ENCODE results near the gene HDGFL3. TPM values are rescaled to one million over a fixed set of nuclear protein-coding genes. Genes with fewer than 3 reads are reported as not detected.
A peak's percentile ranks its signal among the peaks of the same experiment; 100 is the strongest.

The HDGFL3 gene
- total and polyA plus RNA-seq, 9 of the 15 experiments (the other 6 are each of a cell fraction or from before 2014, with no cell fraction given), result 6.7 to 42.0 (median 31.4) TPM

GRCh38 chr15:83210619-83211018 lies 3.0 kb upstream of the HDGFL3 start:
- Histone ChIP-seq H3K27ac (ENCODE audit: extremely low read depth, low read depth, low read length) (no peak overlapping the region), H3K9me3 (replicated peaks; ENCODE audit: control insufficient read depth, insufficient read depth, low read depth, low read length) (no peaks in the 10 kb centered on the region), H2AFZ (ENCODE audit: low read depth, low read length) (no peak overlapping the region), H4K20me1 (replicated peaks; ENCODE audit: control insufficient read depth, insufficient read depth, low read length) (no peaks in the 10 kb centered on the region), H3K4me2 (ENCODE audit: insufficient read depth, low read length) (no peak overlapping the region), H3K4me1 (replicated peaks in 1 of 2; ENCODE audit: control insufficient read depth in 2 of 2, insufficient read depth in 2 of 2, low read length in 2 of 2) (peaks cover 5 to 18% of the 10 kb centered on the region in 2 experiments; a peak in 4 of 5 replicates), H3K36me3 (ENCODE audit: control insufficient read depth, insufficient read depth, low read length) (no peaks in the 10 kb centered on the region), H3K79me2 (ENCODE audit: control insufficient read depth, insufficient read depth, low read length) (peaks cover 15% of the 10 kb centered on the region), H3K9ac (ENCODE audit: insufficient read depth in 1 of 2, low read depth in 2 of 2, low read length in 2 of 2) (no peak overlapping the region), H3K9me1 (ENCODE audit: control insufficient read depth, insufficient read depth, low read length) (no peaks in the 10 kb centered on the region), H3K27me3 (ENCODE audit: control insufficient read depth in 2 of 2, insufficient read depth in 2 of 2, low read length in 2 of 2) (peaks cover 2 to 6% of the 10 kb centered on the region in 2 experiments; a peak in 3 of 5 replicates), H3K4me3 (no peak overlapping the region)
- BruUV-seq (replicated peaks), result no TSS peak
- FAIRE-seq (no peak), DNase-seq (ENCODE audit: extremely low read depth in 1 of 4, low spot score in 3 of 4) (peak in 1 of 4 experiments; percentile 40), ATAC-seq (no peak)
- WGBS (ENCODE audit: insufficient coverage, low coverage, missing lambda C conversion rate), result 8% methylated on average over 3 of the region's 3 CpGs
- CTCF ChIA-PET (ENCODE audit: low intra/inter-chr PET ratio), result no interaction called here
- in situ Hi-C loops (cut with MboI) (no loop called here), intact Hi-C loops (cut with micrococcal nuclease) (no loop called here)
- POLR2A ChIA-PET, result interaction anchor here (1.4 kb wide), 1 partner anchor 25 kb away, joined by 5 read pairs; no protein-coding TSS in a partner anchor
- TF ChIP-seq NR4A1 (CRISPR knock-in tag; IDR thresholded peaks at IDR 0.05) (no peak), NR4A1 (tag; IDR thresholded peaks at IDR 0.05) (no peak), MEIS2 (IDR thresholded peaks at IDR 0.05; ENCODE audit: partially characterized antibody) (peak; percentile 87), NFIC (IDR thresholded peaks at IDR 0.05) (peak; percentile 54), XRCC5 (IDR thresholded peaks at IDR 0.05; ENCODE audit: low read depth, low read length) (no peak), TRIM24 (IDR thresholded peaks at IDR 0.05) (no peak), ZNF184 (CRISPR knock-in tag; IDR thresholded peaks at IDR 0.05) (no peak), RCOR1 (IDR thresholded peaks at IDR 0.05; ENCODE audit: borderline replicate concordance in 1 of 2, low read depth in 2 of 2, low read length in 2 of 2) (0 out of 4 replicates have a peak, but pooled peaks of 1 of the 2 experiments have one; percentile 38), ATF1 (CRISPR knock-in tag; IDR thresholded peaks at IDR 0.05) (no peak), ATF1 (tag; IDR thresholded peaks at IDR 0.05) (no peak), BHLHE40 (IDR thresholded peaks at IDR 0.05; ENCODE audit: low read length) (peak; percentile 63; the same call in 1 of the 2 replicates), CXXC5 (CRISPR knock-in tag; IDR thresholded peaks at IDR 0.05) (peak; percentile 88), PBX2 (CRISPR knock-in tag; IDR thresholded peaks at IDR 0.05; ENCODE audit: low read depth) (no peak), PBX2 (tag; conservative IDR thresholded peaks at IDR 0.05; ENCODE audit: low read depth) (peak; percentile 96), NR2C2 (CRISPR knock-in tag; IDR thresholded peaks at IDR 0.05) (no peak), NR2C2 (tag; IDR thresholded peaks at IDR 0.05) (0 out of 2 replicates have a peak, but pooled peaks have one; percentile 20), CREM (IDR thresholded peaks at IDR 0.05; ENCODE audit: low read depth) (peak; percentile 48), GATA2 (CRISPR knock-in tag; IDR thresholded peaks at IDR 0.05) (no peak), SREBF1 (IDR thresholded peaks at IDR 0.05; ENCODE audit: borderline replicate concordance, low read depth, low read length) (no peak), U2AF1 (optimal IDR thresholded peaks at IDR 0.05; ENCODE audit: low read depth, low read length) (no peak), YY1 (IDR thresholded peaks at IDR 0.05; ENCODE audit: borderline replicate concordance in 1 of 3, control insufficient read depth in 1 of 3, extremely low read depth in 1 of 3, insufficient read depth in 3 of 3, insufficient read length in 1 of 3, insufficient replicate concordance in 2 of 3, low read depth in 1 of 3, low read length in 2 of 3) (no peak), SMAD4 (CRISPR knock-in tag; conservative IDR thresholded peaks at IDR 0.05) (peak; percentile 50), MYC (IDR thresholded peaks at IDR 0.05; ENCODE audit: low read depth, low read length) (no peak), MYC (CRISPR knock-in tag; IDR thresholded peaks at IDR 0.05; ENCODE audit: borderline replicate concordance, low read depth) (no peak)
